Mesenchymal stem cell (in vitro differentiated cells and primary cell): ENCODE measurements around the gene SYPL1.

Experiments
- DNase-seq: peaks from one replicate; pipeline ENCODE4 v3.0.0-alpha.2; 2013
- H2AFZ ChIP-seq: one replicate; pipeline ENCODE4 v1.6.1; 2013; ENCODE audit warnings: low read depth, mild to moderate bottlenecking, control low read depth, inconsistent platforms, low read length, moderate library complexity
- H2AK5ac ChIP-seq: 2 replicates; pipeline ENCODE4 v1.6.1; 2013; ENCODE audit warnings: low read length, moderate library complexity, mild to moderate bottlenecking, inconsistent platforms; ENCODE audit not compliant: severe bottlenecking
- H2BK120ac ChIP-seq: one replicate; pipeline ENCODE4 v1.6.1; 2013; ENCODE audit warnings: low read depth, mild to moderate bottlenecking, inconsistent platforms, low read length, moderate library complexity
- H2BK12ac ChIP-seq, 2 experiments: one replicate each; pipeline ENCODE4 v1.6.1; 2013; ENCODE audit warnings: inconsistent platforms in 2 of 2, low read length in 2 of 2, mild to moderate bottlenecking in 2 of 2, moderate library complexity in 2 of 2, control low read depth in 1 of 2
- H2BK15ac ChIP-seq: one replicate; pipeline ENCODE4 v1.6.1; 2013; ENCODE audit warnings: mild to moderate bottlenecking, low read depth, inconsistent platforms; ENCODE audit not compliant: poor library complexity, severe bottlenecking
- H2BK5ac ChIP-seq: 2 replicates; pipeline ENCODE4 v1.6.1; 2013; ENCODE audit warnings: low read depth, mild to moderate bottlenecking, low read length, control low read depth, inconsistent platforms; ENCODE audit not compliant: poor library complexity, severe bottlenecking
- H3K14ac ChIP-seq, 2 experiments: one replicate each; pipeline ENCODE4 v1.6.1; 2013; ENCODE audit warnings: inconsistent platforms in 2 of 2, low read length in 2 of 2, control low read depth in 1 of 2, mild to moderate bottlenecking in 1 of 2, moderate library complexity in 1 of 2
- H3K18ac ChIP-seq, 2 experiments: one replicate each; pipeline ENCODE4 v1.6.1; 2013; ENCODE audit warnings: inconsistent platforms in 2 of 2, low read length in 2 of 2, control low read depth in 1 of 2, low read depth in 1 of 2, mild to moderate bottlenecking in 1 of 2
- H3K23ac ChIP-seq, 2 experiments: one replicate each; pipeline ENCODE4 v1.6.1; 2013; ENCODE audit warnings: inconsistent platforms in 2 of 2, low read length in 2 of 2, mild to moderate bottlenecking in 2 of 2, moderate library complexity in 2 of 2, control low read depth in 1 of 2
- H3K27ac ChIP-seq: 2 replicates; pipeline ENCODE4 v1.5.1; 2013; ENCODE audit warnings: mild to moderate bottlenecking, moderate library complexity, low read length, control low read depth, inconsistent platforms; ENCODE audit not compliant: poor library complexity, severe bottlenecking
- H3K27me3 ChIP-seq, 2 experiments: 2 replicates each; pipeline versions ENCODE4 v1.6.1 to v1.7.0; 2013; ENCODE audit warnings: low read length in 2 of 2, mild to moderate bottlenecking in 2 of 2, moderate library complexity in 2 of 2, control low read depth in 1 of 2, inconsistent platforms in 1 of 2; ENCODE audit not compliant: control insufficient read depth in 1 of 2, insufficient read depth in 1 of 2
- H3K36me3 ChIP-seq, 2 experiments: 2 replicates each; pipeline versions ENCODE4 v1.6.1 to v1.7.0; 2013; ENCODE audit warnings: low read length in 2 of 2, control low read depth in 1 of 2, inconsistent platforms in 1 of 2, low read depth in 1 of 2, mild to moderate bottlenecking in 1 of 2; ENCODE audit not compliant: insufficient read depth in 2 of 2, control insufficient read depth in 1 of 2
- H3K4ac ChIP-seq, 2 experiments: one replicate each; pipeline ENCODE4 v1.6.1; 2013; ENCODE audit warnings: inconsistent platforms in 2 of 2, low read length in 2 of 2, mild to moderate bottlenecking in 2 of 2, moderate library complexity in 2 of 2, control low read depth in 1 of 2, low read depth in 1 of 2
- H3K4me1 ChIP-seq: 2 replicates; pipeline ENCODE4 v1.6.1; 2013; ENCODE audit warnings: low read depth, low read length, control low read depth; ENCODE audit not compliant: control insufficient read depth, insufficient read depth
- H3K4me2 ChIP-seq: 2 replicates; pipeline ENCODE4 v1.6.1; 2013; ENCODE audit warnings: low read length, mild to moderate bottlenecking, inconsistent platforms; ENCODE audit not compliant: poor library complexity, severe bottlenecking
- H3K4me3 ChIP-seq, 2 experiments: 2 replicates each; pipeline versions ENCODE4 v1.5.1 to v1.7.0; 2013; ENCODE audit warnings: low read length in 2 of 2, mild to moderate bottlenecking in 2 of 2, control low read depth in 1 of 2, low read depth in 1 of 2; ENCODE audit not compliant: insufficient read depth in 1 of 2
- H3K79me1 ChIP-seq: replicated peaks from 2 replicates; pipeline ENCODE4 v1.6.1; 2013; ENCODE audit warnings: mild to moderate bottlenecking, control low read depth, low read length, inconsistent platforms; ENCODE audit not compliant: poor library complexity, severe bottlenecking
- H3K9ac ChIP-seq: 2 replicates; pipeline ENCODE4 v1.7.0; 2013; ENCODE audit warnings: mild to moderate bottlenecking, low read length, moderate library complexity
- H3K9me3 ChIP-seq: 2 replicates; pipeline ENCODE4 v1.7.0; 2013; ENCODE audit warnings: mild to moderate bottlenecking, low read length; ENCODE audit not compliant: control insufficient read depth
- H4K8ac ChIP-seq: one replicate; pipeline ENCODE4 v1.6.1; 2013; ENCODE audit warnings: inconsistent platforms, mild to moderate bottlenecking, low read length, moderate library complexity
- H4K91ac ChIP-seq: one replicate; pipeline ENCODE4 v1.6.1; 2013; ENCODE audit warnings: mild to moderate bottlenecking, low read length, inconsistent platforms
- WGBS: methylation state at CpG from one replicate; pipeline ENCODE4 v1.1.7; 2013; ENCODE audit warnings: mixed read lengths; 5-methylcytosine and 5-hydroxymethylcytosine counted together

Gene SYPL1

DNA sequence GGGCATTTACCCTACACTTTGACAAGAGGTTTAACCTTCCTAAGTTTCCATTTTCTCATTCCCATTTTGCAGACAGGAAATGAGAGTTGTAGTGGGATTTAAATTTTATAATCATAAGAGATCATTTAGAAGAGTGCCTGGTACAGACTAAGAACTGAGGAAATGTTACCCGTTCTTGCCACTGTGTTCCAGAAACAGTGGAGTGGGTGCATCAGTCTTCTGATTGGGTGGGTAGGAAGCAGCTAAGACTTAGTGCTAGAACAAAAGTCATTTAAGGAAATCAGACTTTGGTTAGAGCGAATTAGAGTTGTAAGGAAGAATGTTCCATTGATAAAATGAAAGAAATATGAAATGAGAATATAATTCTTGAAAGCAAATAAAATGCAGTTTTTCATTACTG is 8.4 kb upstream of the SYPL1 start:
- H3K4me2 ChIP-seq: no peak overlapping the region
- H2BK5ac ChIP-seq: no peak overlapping the region
- no peaks in the 10 kb centered on the region for H3K79me1 ChIP-seq
- H2BK120ac ChIP-seq: no peak overlapping the region
- H3K23ac ChIP-seq: no peak overlapping the region
- H3K4me1 ChIP-seq: no peaks in the 10 kb centered on the region
- no peak overlapping the region for H2AK5ac ChIP-seq
- H3K18ac ChIP-seq: no peak overlapping the region
- no peak overlapping the region for H4K8ac ChIP-seq
- no peak overlapping the region for H2AFZ ChIP-seq
- H3K4ac ChIP-seq: no peak overlapping the region
- H3K14ac ChIP-seq: no peak overlapping the region
- no peaks in the 10 kb centered on the region for H3K36me3 ChIP-seq
- no peaks in the 10 kb centered on the region for H3K27me3 ChIP-seq
- H3K4me3 ChIP-seq: no peak overlapping the region
- no peaks in the 10 kb centered on the region for H3K9me3 ChIP-seq
- H2BK15ac ChIP-seq: no peak overlapping the region
- H2BK12ac ChIP-seq: no peak overlapping the region
- no peak overlapping the region for H3K27ac ChIP-seq
- no peak overlapping the region for H4K91ac ChIP-seq
- 85% methylated on average over 2 of the region's 2 CpGs for WGBS
- no peak overlapping the region for H3K9ac ChIP-seq
- no peak for DNase-seq

DNA sequence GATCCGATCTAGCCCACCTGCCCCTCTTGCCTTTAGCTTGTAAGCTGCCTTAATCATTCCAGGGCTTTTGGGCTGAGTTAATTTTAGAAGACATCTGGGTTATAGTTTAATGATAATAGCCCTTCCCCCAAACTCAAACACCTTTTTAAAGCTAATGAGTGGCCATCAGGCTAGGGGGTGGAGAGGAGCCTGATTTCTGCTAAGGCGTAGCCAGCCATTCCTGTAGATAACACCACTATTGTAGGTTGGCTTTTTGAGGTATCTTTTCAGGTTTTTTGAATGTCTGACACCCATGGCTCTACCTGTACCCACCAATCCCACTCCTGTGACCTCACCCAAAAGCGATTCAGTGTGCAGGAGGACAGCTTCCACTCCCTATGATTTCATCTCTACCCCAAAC is 7.6 kb upstream of the SYPL1 start:
- H2BK12ac ChIP-seq: no peak overlapping the region
- no peaks in the 10 kb centered on the region for H3K4me1 ChIP-seq
- H3K36me3 ChIP-seq: no peaks in the 10 kb centered on the region
- no peak overlapping the region for H3K14ac ChIP-seq
- H3K23ac ChIP-seq: no peak overlapping the region
- no peak overlapping the region for H2BK15ac ChIP-seq
- no peak overlapping the region for H3K9ac ChIP-seq
- 94% methylated on average over 1 of the region's 3 CpGs for WGBS
- no peak overlapping the region for H4K8ac ChIP-seq
- H3K4me3 ChIP-seq: no peak overlapping the region
- no peak for DNase-seq
- no peak overlapping the region for H2AK5ac ChIP-seq
- no peak overlapping the region for H3K4ac ChIP-seq
- no peaks in the 10 kb centered on the region for H3K79me1 ChIP-seq
- H2BK5ac ChIP-seq: no peak overlapping the region
- no peaks in the 10 kb centered on the region for H3K27me3 ChIP-seq
- no peak overlapping the region for H2AFZ ChIP-seq
- H3K18ac ChIP-seq: no peak overlapping the region
- H2BK120ac ChIP-seq: no peak overlapping the region
- no peak overlapping the region for H4K91ac ChIP-seq
- H3K4me2 ChIP-seq: no peak overlapping the region
- no peaks in the 10 kb centered on the region for H3K9me3 ChIP-seq
- H3K27ac ChIP-seq: no peak overlapping the region

DNA sequence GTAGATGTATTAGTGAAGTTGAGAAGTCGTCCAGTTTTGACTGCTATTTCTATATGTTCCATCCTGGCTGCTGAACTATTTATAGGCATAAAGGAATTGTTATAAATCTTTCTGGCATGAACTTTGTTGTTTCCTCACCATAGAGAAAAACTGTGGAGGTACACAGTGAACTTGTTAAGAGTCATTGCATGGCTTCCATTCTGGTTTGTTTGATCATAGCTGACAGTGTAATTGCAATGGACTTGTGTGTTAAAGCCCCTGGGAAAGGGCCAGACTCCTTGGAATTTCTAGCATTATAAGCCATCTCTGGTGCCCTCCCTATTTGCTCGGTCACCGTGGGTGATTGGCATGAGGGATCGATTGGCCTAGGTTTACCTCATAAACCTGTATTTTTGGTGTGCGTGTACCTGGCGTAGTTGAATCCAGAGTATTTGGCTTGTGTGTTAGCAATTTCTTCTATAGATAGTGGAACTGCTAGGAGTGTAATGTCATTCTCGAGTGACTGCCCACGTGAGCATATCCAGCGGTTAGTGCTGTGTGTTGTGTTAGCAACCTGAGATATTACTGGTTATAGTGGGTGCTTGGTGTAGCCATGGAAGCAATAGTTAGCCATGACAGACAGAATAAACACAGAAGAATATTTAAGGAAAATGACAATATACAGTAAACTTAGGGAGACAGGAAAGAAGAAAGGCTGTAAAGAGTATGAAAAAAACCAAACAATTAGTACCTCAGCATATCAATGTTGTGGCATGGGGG is 5.9 kb upstream of the SYPL1 start:
- Histone ChIP-seq H3K23ac (no peak overlapping the region), H2AFZ (no peak overlapping the region)

GRCh38 chr7:106116161-106116704 is 4.1 kb upstream of the SYPL1 start:
- Histone ChIP-seq H2BK12ac (no peak overlapping the region), H4K8ac (no peak overlapping the region), H3K18ac (no peak overlapping the region), H2BK15ac (no peak overlapping the region), H2AFZ (no peak overlapping the region), H3K14ac (no peak overlapping the region), H3K4me3 (no peak overlapping the region), H4K91ac (no peak overlapping the region), H3K4me1 (no peaks in the 10 kb centered on the region), H3K4me2 (no peak overlapping the region), H3K9ac (no peak overlapping the region), H3K9me3 (no peaks in the 10 kb centered on the region), H2BK120ac (no peak overlapping the region), H3K79me1 (no peaks in the 10 kb centered on the region), H2AK5ac (no peak overlapping the region), H3K36me3 (no peaks in the 10 kb centered on the region), H3K4ac (no peak overlapping the region), H3K27ac (no peak overlapping the region), H2BK5ac (no peak overlapping the region), H3K27me3 (no peaks in the 10 kb centered on the region), H3K23ac (no peak overlapping the region)
- 66% methylated on average over 6 of the region's 6 CpGs for WGBS
- no peak for DNase-seq

More for the DNA sequence above, 5.9 kb upstream of the SYPL1 start:
- H3K27me3 ChIP-seq: no peaks in the 10 kb centered on the region
- no peaks in the 10 kb centered on the region for H3K4me1 ChIP-seq
- H3K27ac ChIP-seq: no peak overlapping the region
- no peak overlapping the region for H4K91ac ChIP-seq
- no peak for DNase-seq
- no peak overlapping the region for H3K14ac ChIP-seq
- no peaks in the 10 kb centered on the region for H3K79me1 ChIP-seq
- no peak overlapping the region for H3K18ac ChIP-seq
- no peak overlapping the region for H2BK5ac ChIP-seq
- H2BK120ac ChIP-seq: no peak overlapping the region
- no peak overlapping the region for H2BK15ac ChIP-seq
- no peak overlapping the region for H2BK12ac ChIP-seq
- H3K9ac ChIP-seq: no peak overlapping the region
- H3K4me2 ChIP-seq: no peak overlapping the region
- H3K9me3 ChIP-seq: no peaks in the 10 kb centered on the region
- no peak overlapping the region for H4K8ac ChIP-seq
- no peak overlapping the region for H2AK5ac ChIP-seq
- WGBS: 94% methylated on average over 9 of the region's 9 CpGs
- no peak overlapping the region for H3K4ac ChIP-seq
- H3K4me3 ChIP-seq: no peak overlapping the region
- H3K36me3 ChIP-seq: no peaks in the 10 kb centered on the region
